Posterior vena cava (tissue), 2 donors: ENCODE results near the gene SLC27A4. TPM values are rescaled to one million over a fixed set of nuclear protein-coding genes. Genes with fewer than 3 reads are reported as not detected.

Source experiments
- DNase-seq: peaks from one replicate; pipeline ENCODE4 v3.0.0-alpha.2; 2020; ENCODE audit warnings: low spot score
- intact Hi-C, 2 donors: fragments of 100-400 bp; cut with DNase I; formaldehyde crosslinking; loops; one replicate each; pipeline versions ENCODE4 v1.14.1 to v1.14.2; 2022 to 2023
- total RNA-seq, 2 donors: library from RNA; stranded (reverse); fragmentation: NEBNext Ultra II Directional; extraction: Animal tissue kit (Norgen Biotek cat#: 25700); gene quantifications; one replicate each; pipeline ENCODE4 v1.2.1, GENCODE V29; 2021
- donor health status: DM: yes; HTN: yes; CAD: no.
- donor health status: DM: yes; HTN: yes; CAD: no.

The SLC27A4 gene
- total RNA-seq, 2 donors from 2014 or later = 15.9 to 22.3 TPM

- no peak for DNase-seq
- intact Hi-C loops = no loop called here
These were observed 17.8 kb downstream of the SLC27A4 start for GRCh38 chr9:128358090-128358489.

- no peak for DNase-seq
- intact Hi-C loops = no loop called here
These were observed 18.5 kb downstream of the SLC27A4 start for GRCh38 chr9:128358861-128359260.

GRCh38 chr9:128360826-128361225 is 20.5 kb downstream of the SLC27A4 start:
- intact Hi-C loops = no loop called here
- no peak for DNase-seq

DNA sequence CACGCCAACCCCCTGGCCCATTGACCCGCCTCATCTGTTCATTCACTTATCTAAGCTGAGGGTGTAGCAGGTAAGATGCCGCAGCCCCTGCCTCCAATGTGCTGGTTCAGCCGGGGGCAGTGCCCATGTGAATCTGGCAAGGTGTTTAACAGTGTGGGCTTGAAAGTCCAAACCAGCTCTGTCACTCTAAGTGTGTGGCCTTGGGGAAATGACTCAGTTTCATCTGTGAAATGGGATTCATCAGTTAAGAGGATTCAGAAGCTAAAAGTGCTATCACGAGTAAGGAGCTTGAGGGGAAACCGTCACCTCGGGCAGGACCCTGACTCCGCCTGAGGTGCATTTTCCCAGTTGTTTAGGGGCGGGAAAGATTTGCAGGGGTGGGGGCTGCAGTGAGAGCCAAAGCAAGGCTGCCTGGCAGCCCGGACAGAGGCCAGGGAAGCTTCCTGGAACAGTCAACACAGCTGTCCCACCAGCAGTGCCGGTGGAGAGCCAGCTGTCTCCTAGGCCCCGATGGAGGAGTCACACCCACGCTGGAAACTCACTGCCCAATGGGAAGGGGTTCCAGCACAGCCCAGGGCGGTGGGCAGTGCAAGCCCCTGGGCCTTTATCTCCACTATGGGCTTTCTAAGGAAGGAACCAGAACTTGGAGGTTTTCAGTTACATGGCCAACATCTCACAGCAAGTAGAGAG is 21.1 kb downstream of the SLC27A4 start:
- DNase-seq = no peak
- intact Hi-C loops = no loop called here

- peak; percentile 92 for DNase-seq
- intact Hi-C loops = no loop called here
These were observed 21.8 kb downstream of the SLC27A4 start for GRCh38 chr9:128361986-128362646.

- intact Hi-C loops = no loop called here
- DNase-seq = no peak
These were observed 22.4 kb downstream of the SLC27A4 start for GRCh38 chr9:128362774-128363173.

GRCh38 chr9:128365525-128365924 is 25.2 kb downstream of the SLC27A4 start:
- no peak for DNase-seq
- intact Hi-C loops = no loop called here

- intact Hi-C loops = loop anchor here in 1 of 2 donors (1.0 kb wide), 1 partner anchor 31 kb away; no protein-coding TSS in a partner anchor
These were observed 28.8 kb downstream of the SLC27A4 start for GRCh38 chr9:128369024-128369706.

GRCh38 chr9:128370367-128370751 is 30.0 kb downstream of the SLC27A4 start:
- no peak for DNase-seq
- intact Hi-C loops = no loop called here

More at GRCh38 chr9:128369024-128369706, 28.8 kb downstream of the SLC27A4 start:
- no peak for DNase-seq

- intact Hi-C loops = no loop called here
- DNase-seq = peak; percentile 99
These were observed 30.7 kb downstream of the SLC27A4 start, which contains the start of gene URM1 for GRCh38 chr9:128370752-128371629. URM1 (plus strand) TSS chr9:128371374; CDS start chr9:128371381, 7 bp downstream.

DNA sequence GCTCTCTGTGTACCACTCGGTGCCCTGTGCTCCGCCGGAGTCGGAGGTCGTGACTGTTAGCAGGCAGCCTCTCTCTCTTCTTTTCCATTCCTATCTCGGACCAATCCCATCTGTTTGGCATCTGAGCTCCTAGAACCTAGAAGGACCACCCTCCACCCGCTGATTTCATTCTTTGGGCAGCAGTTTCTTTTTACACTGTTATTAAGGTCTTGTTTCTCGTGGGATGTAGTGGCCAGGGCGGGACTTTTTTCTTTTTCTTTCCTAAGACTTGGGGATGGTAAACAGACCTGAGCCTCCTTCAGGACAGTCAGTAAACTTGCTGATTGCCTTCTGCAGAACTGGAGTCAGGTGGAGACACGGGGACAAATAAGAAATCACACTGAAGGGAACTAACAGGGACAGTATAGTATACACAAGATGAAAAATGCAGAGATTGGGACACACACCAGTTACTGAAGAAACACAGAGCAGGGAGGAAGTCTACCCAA is 31.3 kb downstream of the SLC27A4 start:
- no peak for DNase-seq
- intact Hi-C loops = no loop called here

GRCh38 chr9:128372188-128372641 is 31.9 kb downstream of the SLC27A4 start:
- no peak for DNase-seq
- intact Hi-C loops = no loop called here

GRCh38 chr9:128372784-128373183 is 32.5 kb downstream of the SLC27A4 start:
- intact Hi-C loops = no loop called here
- DNase-seq = no peak

GRCh38 chr9:128374221-128374675 is 33.9 kb downstream of the SLC27A4 start:
- no peak for DNase-seq
- intact Hi-C loops = no loop called here

- no peak for DNase-seq
- intact Hi-C loops = no loop called here
These were observed 35.5 kb downstream of the SLC27A4 start for GRCh38 chr9:128375865-128376264.

DNA sequence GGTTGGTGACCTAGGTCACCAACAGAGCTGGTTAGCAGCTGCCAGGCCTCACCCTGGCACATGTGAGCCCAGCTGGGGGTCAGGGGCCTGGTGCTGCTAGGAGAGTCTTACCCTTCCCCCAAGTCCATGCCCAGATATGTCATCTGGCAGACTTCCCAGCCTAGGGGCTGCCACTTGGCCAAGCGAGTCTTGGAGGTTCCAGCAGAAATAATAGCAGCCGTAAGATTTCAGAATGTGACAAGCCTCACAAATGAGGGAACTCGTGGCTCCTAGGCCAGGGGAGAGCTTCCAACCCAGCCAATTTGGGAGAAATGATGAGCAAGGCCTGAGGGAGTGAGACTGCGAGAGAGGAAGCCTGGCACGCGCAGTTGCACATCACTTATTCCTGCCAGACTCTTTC is 41.9 kb downstream of the SLC27A4 start:
- intact Hi-C loops = no loop called here

GRCh38 chr9:128383007-128383753 is 42.9 kb downstream of the SLC27A4 start:
- DNase-seq = no peak
- intact Hi-C loops = no loop called here

More for the DNA sequence above, 41.9 kb downstream of the SLC27A4 start:
- DNase-seq = no peak

- intact Hi-C loops = no loop called here
- DNase-seq = no peak
These were observed 43.5 kb downstream of the SLC27A4 start for GRCh38 chr9:128383791-128384190.
